NCI-H226 (cell line): ENCODE results near the gene DNM3.

Source experiments
- DNase-seq: peaks from one replicate; pipeline ENCODE4 v3.0.0-alpha.2; 2015

Gene DNM3

GRCh38 chr1:172201572-172201971 is 360.3 kb downstream of the DNM3 start:
- no peak for DNase-seq

- no peak for DNase-seq
Observed at GRCh38 chr1:172203135-172203823, 362.0 kb downstream of the DNM3 start.

GRCh38 chr1:172203902-172204301 is 362.6 kb downstream of the DNM3 start:
- DNase-seq = no peak

GRCh38 chr1:172206256-172206655 is 365.0 kb downstream of the DNM3 start:
- DNase-seq = no peak

DNA sequence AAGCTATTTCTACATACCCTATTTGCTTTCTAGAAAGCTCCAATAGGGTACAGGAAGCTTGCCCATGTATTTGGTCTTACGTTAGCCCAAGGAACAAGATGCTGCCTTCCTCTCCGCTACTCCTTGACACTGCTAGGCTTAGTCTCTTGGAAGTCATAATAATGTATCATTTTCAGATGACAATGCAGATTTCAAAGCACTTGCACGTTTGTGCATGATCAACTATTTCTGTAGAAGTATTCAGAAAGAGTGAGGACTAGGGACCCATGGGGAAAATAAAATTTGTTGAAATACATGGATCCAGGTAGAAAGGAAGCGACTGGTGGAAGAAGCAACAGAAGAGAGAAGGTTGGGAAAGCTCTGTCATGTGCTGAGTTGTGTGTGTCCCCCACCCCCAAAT is 367.3 kb downstream of the DNM3 start:
- no peak for DNase-seq

DNA sequence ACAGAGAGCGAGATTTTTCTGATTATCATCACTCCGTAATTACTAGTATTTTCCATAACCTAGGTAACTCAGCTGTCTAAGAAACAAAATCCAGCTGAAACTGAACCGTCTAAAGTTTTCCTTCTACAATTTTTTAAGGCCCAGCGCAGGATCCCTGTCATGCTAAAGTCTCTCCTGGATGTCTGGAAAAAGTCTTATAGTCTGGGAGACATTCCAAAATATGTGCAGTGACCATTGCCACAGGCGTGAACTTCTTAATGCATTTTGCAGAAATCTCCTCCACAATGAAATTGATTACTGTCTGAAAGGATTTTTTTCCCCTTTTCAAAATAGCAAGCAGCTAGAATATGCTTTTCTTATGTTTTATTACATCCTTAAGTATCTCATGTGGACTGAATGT is 369.9 kb downstream of the DNM3 start:
- DNase-seq = no peak

- no peak for DNase-seq
Observed at GRCh38 chr1:172212124-172212523, 370.8 kb downstream of the DNM3 start.

GRCh38 chr1:172215006-172215405 is 373.7 kb downstream of the DNM3 start:
- no peak for DNase-seq

GRCh38 chr1:172219966-172220365 is 378.7 kb downstream of the DNM3 start:
- no peak for DNase-seq

- DNase-seq = no peak
Observed at GRCh38 chr1:172220376-172220775, 379.1 kb downstream of the DNM3 start.

GRCh38 chr1:172221436-172221835 is 380.1 kb downstream of the DNM3 start:
- DNase-seq = no peak

DNA sequence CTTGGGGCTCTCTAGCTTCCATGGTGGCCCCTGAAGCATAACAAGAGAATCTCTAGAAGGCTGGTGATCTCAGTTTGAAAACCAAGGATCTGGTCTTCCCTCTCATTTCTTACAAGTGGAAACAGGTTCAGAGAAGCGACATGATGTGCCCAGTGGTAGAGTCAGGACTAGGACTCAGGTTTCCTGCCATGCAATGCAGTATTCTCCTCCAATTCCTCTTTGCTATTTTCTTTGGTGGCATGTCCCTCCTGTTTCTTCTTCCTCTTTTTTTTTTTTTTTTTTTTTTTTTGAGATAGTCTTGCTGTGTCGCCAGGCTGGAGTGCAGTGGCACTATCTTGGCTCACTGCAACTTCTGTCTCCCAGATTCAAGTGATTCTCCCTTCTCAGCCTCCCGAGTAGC is 383.6 kb downstream of the DNM3 start:
- no peak for DNase-seq

DNA sequence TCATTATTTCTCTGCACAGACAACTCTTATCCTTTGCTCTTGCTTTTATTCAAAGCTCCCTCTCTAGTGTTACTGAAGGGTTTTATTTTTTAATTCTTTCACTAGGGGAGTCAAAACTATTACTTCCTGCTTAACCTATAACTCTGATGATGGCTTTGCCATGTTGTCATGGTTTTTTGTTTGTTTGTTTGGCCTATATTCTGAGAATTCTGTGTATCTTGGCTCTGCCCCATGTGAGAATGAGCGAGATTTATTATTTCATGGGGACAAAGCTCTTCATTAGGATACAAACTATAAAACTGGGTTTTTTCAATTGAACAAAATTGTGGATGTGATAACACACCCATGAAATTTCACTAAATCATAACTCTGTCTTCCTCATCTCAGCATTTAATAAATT is 388.6 kb downstream of the DNM3 start:
- DNase-seq = no peak

GRCh38 chr1:172230526-172230925 is 389.2 kb downstream of the DNM3 start:
- DNase-seq = no peak

DNA sequence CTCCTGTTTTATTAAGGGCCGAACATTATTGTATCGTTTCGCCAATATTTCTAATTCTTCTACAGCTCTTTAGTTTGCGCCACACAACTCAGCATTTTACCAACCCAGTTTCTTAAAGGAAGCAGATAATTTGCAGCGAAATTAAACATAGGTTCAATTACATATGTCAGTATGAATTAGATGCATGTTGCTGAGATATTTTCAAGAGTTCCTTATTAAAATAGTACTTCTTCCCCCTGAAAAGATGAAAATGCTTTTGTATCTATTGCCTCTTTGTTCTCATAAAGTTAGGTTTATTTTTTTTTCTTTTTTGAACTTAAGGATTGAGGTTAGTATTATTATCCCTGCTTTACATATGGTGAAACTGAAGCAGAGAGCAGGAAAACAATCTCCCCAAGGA is 395.7 kb downstream of the DNM3 start:
- no peak for DNase-seq

DNA sequence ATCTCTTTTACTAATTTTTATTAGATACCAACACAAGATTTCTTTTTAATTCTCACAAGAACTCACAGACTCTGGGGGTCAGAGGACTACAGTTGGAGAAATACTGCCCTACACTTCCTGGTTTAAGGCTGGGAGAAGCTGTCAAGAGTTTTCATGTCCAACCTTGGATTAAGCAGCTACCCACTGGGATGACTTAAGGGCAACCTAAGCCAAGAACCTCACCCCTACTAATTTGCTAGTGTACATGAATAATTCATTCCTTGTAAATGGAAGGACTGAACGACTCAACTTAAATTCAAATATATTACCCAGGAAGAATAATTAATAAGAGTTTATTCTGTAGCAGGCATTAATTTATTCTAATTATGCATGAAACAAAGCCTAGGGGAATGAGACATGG is 396.9 kb downstream of the DNM3 start:
- DNase-seq = no peak

DNA sequence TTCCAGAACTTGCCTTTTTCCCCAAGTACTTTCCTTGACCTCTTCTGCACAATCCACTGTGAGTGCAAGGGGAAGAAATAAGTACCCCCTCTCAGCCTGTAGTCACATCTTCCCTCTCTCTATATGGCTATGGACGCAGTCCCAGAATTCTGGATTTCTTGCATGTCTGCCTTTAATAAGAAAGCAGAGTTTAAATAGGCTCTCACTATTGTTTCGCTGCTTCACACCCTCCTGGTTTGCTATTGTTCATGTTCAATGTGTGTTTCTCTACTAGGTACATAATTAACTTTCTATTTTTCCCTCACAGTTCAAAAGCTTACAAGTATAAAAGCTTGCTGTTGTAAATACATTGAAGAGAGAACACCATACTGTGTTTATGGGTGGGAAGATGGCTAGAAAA is 397.7 kb downstream of the DNM3 start:
- DNase-seq = no peak

DNA sequence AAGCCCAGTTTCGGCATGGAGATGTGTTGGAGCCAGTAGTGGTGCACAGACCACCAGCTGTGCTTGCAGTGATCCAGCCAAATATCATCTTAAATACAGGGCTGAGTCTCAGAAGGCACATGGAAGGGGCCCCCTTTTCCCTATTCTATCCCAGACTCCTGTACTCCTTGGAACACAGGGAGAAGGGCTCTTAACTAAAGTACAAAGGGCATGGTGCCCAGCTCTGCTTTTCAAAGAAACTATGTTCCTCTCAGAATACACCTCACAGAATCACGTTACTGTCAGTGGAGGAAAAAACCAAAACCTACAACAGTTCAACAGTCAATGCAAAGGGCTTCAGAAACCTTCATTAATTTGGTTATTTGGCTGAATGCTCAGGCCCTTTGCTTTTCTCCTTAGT is 398.6 kb downstream of the DNM3 start:
- DNase-seq = no peak

- no peak for DNase-seq
Observed at GRCh38 chr1:172241540-172241939, 400.2 kb downstream of the DNM3 start.

GRCh38 chr1:172244865-172245264 is 403.6 kb downstream of the DNM3 start:
- DNase-seq = no peak

DNA sequence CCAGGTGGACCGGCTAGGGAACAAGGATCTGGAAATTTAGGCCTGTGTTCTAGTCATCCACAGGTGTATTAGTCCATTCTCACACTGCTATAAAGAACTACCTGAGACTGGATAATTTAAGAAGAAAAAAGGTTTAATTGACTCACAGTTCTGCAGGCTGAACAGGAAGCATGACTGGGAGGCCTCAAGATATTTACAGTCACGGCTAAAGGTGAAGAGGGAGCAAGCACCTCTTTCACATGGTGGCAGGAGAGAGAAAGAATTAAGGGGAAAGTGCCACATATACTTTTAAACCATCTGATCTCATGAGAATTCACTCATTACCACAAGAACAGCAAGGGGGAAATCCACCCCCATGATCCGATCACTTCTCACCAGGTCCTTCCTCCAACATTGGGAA is 404.5 kb downstream of the DNM3 start:
- DNase-seq = no peak

GRCh38 chr1:172246521-172247390 is 405.5 kb downstream of the DNM3 start:
- no peak for DNase-seq

GRCh38 chr1:172251486-172251885 is 410.2 kb downstream of the DNM3 start:
- no peak for DNase-seq

DNA sequence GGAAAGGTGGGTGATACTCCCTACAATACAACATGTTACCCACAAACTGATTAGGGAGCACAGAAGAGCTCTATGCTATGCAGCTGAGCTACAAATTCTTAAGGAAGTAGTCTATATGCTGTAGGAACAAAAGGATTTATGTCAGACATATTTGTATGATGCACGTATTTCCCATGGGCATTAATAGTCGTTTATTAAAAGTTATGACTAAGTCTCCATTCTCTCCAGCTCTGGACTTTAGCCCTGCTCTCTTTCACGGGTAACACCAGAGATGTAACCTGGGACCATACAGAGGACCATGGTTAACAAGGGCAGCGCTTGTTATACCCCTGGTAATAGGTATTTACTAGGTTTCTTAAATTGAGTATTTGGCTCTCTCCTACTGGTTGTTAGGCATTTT is 411.0 kb downstream of the DNM3 start:
- no peak for DNase-seq

- no peak for DNase-seq
Observed at GRCh38 chr1:172252958-172253357, 411.7 kb downstream of the DNM3 start.
